Rectal smooth muscle tissue (tissue), 1 donor: ENCODE results near the gene BICC1.
A peak's percentile ranks its signal among the peaks of the same experiment; 100 is the strongest.

ENCODE experiments used
- H3K27ac ChIP-seq: one replicate; pipeline ENCODE4 v1.7.0; 2013; ENCODE audit warnings: low read depth, low read length, inconsistent platforms
- H3K27me3 ChIP-seq: one replicate; pipeline ENCODE4 v1.7.0; 2013; ENCODE audit warnings: low read length; ENCODE audit not compliant: control insufficient read depth, insufficient read depth
- H3K36me3 ChIP-seq: one replicate; pipeline ENCODE4 v1.7.0; 2013; ENCODE audit warnings: low read length; ENCODE audit not compliant: control insufficient read depth, insufficient read depth
- H3K4me1 ChIP-seq: one replicate; pipeline ENCODE4 v1.7.0; 2013; ENCODE audit warnings: low read length; ENCODE audit not compliant: control insufficient read depth, insufficient read depth
- H3K4me3 ChIP-seq: one replicate; pipeline ENCODE4 v1.7.0; 2013; ENCODE audit warnings: low read length
- H3K9ac ChIP-seq: one replicate; pipeline ENCODE4 v1.7.0; 2013; ENCODE audit warnings: low read length

The BICC1 gene

DNA sequence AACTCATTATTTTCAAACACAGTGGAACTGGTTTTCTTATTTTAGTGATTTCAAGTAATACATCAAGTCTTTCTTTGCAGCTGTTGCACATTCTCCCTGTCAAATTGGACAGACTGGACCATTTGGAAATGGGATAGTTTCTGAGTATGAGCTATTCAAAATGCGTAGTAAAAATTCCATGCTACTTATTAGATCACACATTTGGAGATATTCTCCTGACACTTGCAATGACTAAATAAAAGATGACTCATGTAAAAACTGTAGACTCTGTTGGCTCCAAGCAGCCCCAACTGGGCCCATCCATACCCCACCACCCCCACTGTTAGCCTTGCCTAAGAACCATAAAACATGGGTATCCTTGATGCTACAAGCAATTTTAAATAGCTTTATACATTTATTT, 25.9 kb upstream of the BICC1 start:
- no peaks in the 10 kb centered on the region for H3K36me3 ChIP-seq
- no peak overlapping the region for H3K4me3 ChIP-seq
- H3K4me1 ChIP-seq, result no peaks in the 10 kb centered on the region
- H3K27me3 ChIP-seq, result no peaks in the 10 kb centered on the region
- H3K27ac ChIP-seq, result no peak overlapping the region
- no peak overlapping the region for H3K9ac ChIP-seq

- H3K27me3 ChIP-seq, result no peaks in the 10 kb centered on the region
- no peaks in the 10 kb centered on the region for H3K36me3 ChIP-seq
- H3K27ac ChIP-seq, result no peak overlapping the region
- no peak overlapping the region for H3K4me3 ChIP-seq
- H3K9ac ChIP-seq, result no peak overlapping the region
- no peaks in the 10 kb centered on the region for H3K4me1 ChIP-seq
These were observed 23.8 kb upstream of the BICC1 start for GRCh38 chr10:58488921-58489320.

DNA sequence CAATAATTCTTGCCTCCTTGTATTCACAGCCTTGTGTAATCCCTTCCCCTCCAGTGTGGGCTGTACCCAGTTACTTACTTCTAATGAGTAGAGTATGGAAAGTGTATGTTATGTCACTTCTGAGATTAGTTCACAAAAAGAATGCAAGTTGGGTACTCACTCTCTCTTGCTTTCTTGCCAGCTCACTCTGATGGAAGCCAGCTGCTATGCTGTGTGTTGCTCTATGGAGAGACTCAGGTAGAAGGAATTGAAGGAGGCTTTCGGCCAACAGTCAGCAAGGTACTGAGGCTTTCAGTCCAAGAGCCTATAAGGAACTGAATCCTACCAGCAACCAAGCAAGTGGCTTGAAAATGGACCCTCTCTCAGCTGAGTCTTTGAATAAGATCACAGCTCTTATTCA, 9.7 kb upstream of the BICC1 start:
- Histone ChIP-seq H3K4me3 (no peak overlapping the region), H3K27ac (no peak overlapping the region), H3K4me1 (no peaks in the 10 kb centered on the region), H3K27me3 (no peaks in the 10 kb centered on the region), H3K36me3 (no peaks in the 10 kb centered on the region), H3K9ac (no peak overlapping the region)

- H3K36me3 ChIP-seq, result no peaks in the 10 kb centered on the region
- H3K4me3 ChIP-seq, result no peak overlapping the region
- H3K4me1 ChIP-seq, result no peaks in the 10 kb centered on the region
- no peak overlapping the region for H3K9ac ChIP-seq
- no peak overlapping the region for H3K27ac ChIP-seq
- no peaks in the 10 kb centered on the region for H3K27me3 ChIP-seq
These were observed 4.4 kb upstream of the BICC1 start for GRCh38 chr10:58508316-58508715.

DNA sequence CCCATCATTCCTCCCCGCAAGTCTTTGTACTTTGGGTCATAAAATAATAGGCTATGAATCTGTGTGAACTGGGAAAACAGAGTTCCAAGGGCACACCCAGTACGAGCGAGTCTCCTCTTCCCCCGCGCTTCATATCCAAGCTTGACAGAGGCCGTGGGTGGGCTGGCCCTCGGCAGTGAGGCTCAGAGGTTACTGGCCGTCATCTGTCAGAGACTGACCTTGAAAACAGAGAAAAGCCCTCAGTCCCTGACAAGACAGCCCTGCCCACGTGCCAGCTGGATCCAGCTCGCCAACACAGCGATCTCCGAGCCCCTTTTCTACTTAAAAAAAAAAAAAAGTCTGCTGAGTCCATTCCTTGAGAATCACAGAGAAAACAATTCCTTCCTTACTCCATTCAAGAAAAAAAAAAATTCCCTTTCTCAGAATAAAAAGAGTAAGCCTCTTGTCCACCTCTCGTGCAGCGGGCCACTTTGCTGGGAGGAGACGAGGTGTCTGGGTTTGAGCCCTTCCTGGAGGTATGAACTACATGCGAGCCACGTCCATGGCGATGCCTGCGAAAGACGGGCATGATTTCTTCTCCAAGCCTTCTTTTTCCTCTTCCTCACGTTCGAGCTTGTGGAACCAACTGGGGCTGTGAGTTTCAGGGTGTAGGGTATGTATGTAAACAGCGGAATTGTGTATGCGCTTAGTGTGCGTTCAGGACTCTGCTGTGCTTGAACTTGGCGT, 744 bp upstream of the BICC1 start:
- peak overlapping the region; percentile 68 for H3K4me3 ChIP-seq
- no peak overlapping the region for H3K27ac ChIP-seq
- H3K27me3 ChIP-seq, result no peaks in the 10 kb centered on the region
- H3K36me3 ChIP-seq, result no peaks in the 10 kb centered on the region
- no peak overlapping the region for H3K9ac ChIP-seq
- H3K4me1 ChIP-seq, result no peaks in the 10 kb centered on the region

DNA sequence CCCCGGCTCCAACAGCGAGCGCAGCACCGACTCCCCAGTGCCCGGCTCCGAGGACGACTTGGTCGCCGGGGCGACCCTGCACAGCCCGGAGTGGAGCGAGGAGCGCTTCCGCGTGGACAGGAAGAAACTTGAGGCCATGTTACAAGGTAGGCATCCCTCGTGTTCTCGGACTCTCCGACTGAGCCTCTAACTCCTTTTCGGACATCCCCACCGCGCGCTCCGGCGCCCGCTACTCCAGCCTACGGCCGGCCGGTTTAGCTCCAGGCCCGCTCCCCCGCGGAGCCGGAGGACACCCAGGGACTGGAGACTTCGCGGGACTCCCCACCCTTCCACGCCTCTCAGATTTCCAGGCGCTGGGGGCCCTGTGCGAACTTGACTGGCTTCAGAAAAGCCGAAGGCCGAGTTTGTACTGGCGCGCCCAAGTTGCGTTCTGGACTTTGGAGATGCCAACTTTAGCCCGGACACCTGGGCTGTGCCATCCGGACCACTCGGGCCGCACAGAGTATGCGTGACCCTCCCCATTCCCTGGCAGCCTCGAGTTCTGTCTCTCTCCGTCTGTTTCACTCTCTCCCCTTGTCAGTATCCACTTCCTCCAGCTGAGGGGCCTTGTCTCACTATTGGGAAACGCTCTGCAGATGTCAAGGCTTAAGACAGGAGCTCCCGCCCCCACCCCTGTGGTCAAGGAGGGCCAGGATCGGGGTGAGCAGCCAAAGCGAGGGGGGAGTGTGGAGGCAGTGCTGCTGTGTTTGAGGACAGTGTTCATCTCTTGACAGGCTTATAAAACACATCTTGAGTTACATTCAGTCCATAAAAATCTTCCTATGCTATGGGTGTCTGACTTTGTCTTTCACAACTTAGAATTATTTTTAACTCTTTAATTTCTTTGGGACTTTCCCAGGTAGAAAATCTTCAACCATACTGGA, 777 bp downstream of the BICC1 start:
- Histone ChIP-seq H3K4me3 (peak overlapping the region; percentile 86), H3K27ac (peak overlapping the region; percentile 60), H3K9ac (peak overlapping the region; percentile 32), H3K36me3 (no peaks in the 10 kb centered on the region), H3K27me3 (no peaks in the 10 kb centered on the region), H3K4me1 (no peaks in the 10 kb centered on the region)

DNA sequence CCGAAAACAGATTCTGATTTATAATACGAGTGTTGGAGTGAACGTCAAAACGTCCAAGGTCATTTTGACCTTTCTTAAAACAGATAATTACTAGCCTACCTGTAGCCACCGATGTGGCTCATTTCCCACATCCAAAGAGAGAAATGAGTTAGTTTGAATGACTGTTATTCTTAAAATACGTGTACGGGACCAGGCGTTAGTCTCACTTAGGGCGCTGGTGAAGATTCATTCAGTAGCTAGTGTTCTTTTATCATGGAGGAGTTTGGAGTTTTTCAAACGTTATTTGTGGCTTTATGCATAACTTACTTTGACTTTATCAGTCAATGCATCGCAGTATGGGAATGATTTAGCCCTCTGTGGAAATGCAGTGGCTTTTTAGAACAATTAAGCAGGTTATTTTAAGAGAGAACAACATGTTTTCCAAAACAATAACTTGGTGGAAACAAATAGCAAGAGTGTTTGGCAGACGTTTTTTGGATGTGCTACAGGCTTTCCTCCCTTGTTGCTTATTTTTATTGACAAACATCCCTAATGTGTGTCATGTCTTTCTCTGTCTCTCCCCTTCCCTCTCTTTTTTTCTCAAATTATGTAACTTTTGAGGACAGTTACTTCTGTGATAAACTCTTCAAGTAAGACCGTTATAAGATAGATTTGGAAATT, 1.6 kb downstream of the BICC1 start:
- H3K27ac ChIP-seq, result peak overlapping the region; percentile 6
- H3K9ac ChIP-seq, result no peak overlapping the region
- no peaks in the 10 kb centered on the region for H3K4me1 ChIP-seq
- peak overlapping the region; percentile 86 for H3K4me3 ChIP-seq
- H3K36me3 ChIP-seq, result no peaks in the 10 kb centered on the region
- no peaks in the 10 kb centered on the region for H3K27me3 ChIP-seq

DNA sequence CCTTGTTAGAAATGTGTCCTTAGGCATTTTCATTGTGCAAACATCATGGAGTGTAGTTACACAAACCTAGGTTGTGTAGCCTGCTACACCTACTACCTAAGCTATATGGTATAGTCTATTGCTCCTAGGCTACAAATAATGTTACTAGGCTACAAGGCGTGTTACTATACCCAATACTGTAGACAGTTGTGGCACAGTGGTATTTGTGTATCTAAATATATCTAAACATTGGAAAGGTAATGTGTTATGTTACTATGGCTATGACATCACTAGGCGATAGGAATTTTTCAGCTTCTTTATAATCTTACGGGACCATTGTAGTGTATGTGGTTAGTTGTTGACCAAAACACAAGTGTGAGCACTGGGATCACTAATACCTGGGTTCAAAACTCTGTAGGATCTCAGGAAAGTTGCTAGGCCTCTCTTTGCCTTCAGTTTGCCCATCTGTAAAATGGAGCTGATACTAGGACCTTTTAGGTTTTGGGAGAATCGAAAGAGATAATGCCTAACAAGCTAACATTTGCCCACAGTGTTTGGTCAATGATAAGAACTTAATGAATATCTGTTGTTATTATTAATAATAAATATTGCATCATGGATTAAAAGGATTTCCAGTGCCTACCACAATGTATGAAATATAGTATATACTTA, 2.7 kb downstream of the BICC1 start:
- Histone ChIP-seq H3K9ac (no peak overlapping the region), H3K36me3 (no peaks in the 10 kb centered on the region), H3K27ac (no peak overlapping the region), H3K4me3 (no peak overlapping the region), H3K27me3 (no peaks in the 10 kb centered on the region), H3K4me1 (no peaks in the 10 kb centered on the region)

DNA sequence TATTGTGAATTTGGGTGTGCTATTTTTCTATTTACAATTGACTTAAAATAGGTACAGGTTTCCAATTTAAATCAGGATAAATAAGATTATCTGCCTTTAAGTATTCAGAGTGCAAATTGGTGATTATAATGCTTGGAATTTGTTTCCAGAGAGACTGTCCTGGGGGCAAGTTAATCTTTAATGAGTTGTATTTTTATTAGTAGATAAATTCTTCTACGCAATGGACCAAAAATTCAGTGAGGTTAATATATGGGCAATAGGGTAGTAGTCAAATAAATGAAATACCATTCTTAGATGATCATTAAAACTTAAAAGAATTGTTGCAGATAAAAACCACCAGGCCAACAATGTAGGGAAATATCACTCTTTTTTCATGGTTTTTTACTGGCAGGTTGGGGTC, 3.4 kb downstream of the BICC1 start:
- H3K4me1 ChIP-seq, result no peaks in the 10 kb centered on the region
- no peaks in the 10 kb centered on the region for H3K36me3 ChIP-seq
- no peak overlapping the region for H3K9ac ChIP-seq
- no peak overlapping the region for H3K27ac ChIP-seq
- no peaks in the 10 kb centered on the region for H3K27me3 ChIP-seq
- no peak overlapping the region for H3K4me3 ChIP-seq

GRCh38 chr10:58516671-58517070, 4.0 kb downstream of the BICC1 start:
- Histone ChIP-seq H3K9ac (no peak overlapping the region), H3K4me3 (no peak overlapping the region), H3K27me3 (no peaks in the 10 kb centered on the region), H3K4me1 (no peaks in the 10 kb centered on the region), H3K36me3 (no peaks in the 10 kb centered on the region), H3K27ac (no peak overlapping the region)

- Histone ChIP-seq H3K4me1 (no peaks in the 10 kb centered on the region), H3K36me3 (no peaks in the 10 kb centered on the region), H3K9ac (no peak overlapping the region), H3K4me3 (no peak overlapping the region), H3K27ac (no peak overlapping the region), H3K27me3 (no peaks in the 10 kb centered on the region)
These were observed 4.4 kb downstream of the BICC1 start for GRCh38 chr10:58517081-58517480.
